Hematopoietic multipotent progenitor cell treated with erythropoietin and hydrocortisone succinate and interleukin-3 and kit ligand, for 8 days (in vitro differentiated cells): Measurements from ENCODE around the gene ATG7.
A peak's percentile ranks its signal among the peaks of the same experiment; 100 is the strongest.
"Not testable (repeated sequence)": the region's sequence is repeated elsewhere in the genome, so short reads cannot be mapped to it uniquely, and the experiment has no call there.

Experiments used
- DNase-seq: peaks from one replicate; pipeline ENCODE4 v3.0.0-alpha.2; 2015

Gene ATG7

DNA sequence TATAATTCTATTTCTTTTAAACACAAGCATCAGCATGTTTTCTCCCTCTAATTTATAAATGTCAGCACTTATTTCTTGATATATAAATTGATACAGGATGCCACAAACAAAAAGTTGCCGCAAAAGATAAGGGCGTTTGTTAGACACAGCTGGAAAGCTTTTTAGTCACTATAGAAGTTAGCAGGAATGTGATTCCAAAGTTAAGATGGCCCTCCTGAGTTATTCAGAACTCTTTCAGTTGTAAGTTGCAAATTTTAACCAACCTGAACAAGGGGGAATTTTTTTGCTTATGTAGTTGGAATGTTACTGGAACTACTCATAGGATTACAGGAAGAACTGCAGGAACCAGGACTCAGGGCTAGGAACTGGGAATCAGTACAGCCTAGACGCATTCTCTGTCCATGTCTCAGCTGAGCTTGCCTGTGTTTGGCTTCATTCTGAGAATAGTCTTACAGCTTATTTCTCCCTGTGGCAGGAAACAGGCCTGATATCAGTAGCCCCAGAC, 205.3 kb downstream of the ATG7 start:
- no peak for DNase-seq

DNA sequence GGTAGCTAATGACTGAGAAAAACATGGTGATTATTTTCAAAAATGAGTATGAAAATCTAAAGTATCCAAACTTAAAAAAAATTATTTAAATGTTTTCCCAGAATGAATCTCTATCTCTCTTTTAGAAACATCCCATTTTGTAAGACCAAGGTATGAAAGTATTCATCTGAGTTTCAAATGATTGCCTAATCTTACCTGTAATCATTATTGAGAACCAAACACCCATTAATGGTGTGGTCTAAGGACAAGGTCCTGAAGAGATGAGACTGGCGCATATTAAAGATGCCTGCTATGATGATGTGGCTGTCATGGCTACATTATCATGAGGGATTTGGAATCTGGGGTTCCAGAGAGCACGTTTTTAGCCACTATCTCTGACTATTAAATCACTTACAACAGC, 206.0 kb downstream of the ATG7 start:
- DNase-seq, result no peak

DNA sequence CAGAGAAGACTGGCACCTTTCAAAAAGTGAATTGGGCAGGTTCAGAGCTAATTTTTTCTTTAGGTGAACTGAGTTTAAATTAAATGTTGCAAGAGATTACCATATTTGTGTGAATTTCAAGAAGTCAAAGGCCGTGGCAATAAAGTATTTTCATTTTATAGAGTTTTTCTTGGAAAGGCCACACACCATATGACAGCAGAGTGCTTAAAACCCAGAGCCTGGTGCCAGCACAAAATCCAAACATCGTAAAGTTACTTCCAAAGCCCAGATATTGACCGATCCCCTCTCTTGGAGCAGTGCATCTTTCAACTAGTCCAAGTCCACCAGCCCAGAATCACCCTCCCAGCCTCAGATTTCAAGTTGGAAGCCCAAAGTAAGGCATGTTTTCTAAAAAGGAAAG, 207.0 kb downstream of the ATG7 start:
- no peak for DNase-seq

DNA sequence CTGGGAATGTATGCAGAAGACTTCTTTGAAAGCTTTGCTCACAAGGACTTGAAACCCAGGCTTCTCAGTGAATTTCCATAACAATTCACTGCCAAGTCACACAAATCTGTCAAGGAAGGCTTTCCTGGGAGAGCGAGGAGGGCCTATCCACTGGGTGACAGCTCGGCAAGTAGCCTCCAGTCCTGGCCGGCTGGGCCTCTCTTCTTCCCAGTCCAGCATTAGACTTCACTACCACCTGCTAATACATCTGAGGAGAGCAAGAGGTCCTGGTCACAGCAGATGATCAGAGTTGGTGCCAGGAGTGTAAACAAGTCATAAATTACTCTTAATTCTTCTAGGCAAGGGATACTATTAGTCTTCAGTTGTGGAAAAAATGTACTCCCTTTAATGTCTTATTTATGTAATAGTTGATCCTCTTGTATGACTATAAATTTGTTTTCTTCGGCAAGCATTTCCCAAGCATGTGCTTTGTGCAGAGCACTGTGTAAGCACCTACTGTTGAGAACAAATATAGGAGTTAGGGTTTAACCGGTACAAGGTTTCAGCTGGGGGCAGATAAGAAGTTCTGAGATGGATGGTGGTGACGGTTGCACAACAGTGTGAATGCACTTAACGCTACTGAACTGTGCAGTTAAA, 208.6 kb downstream of the ATG7 start:
- peak; percentile 67 for DNase-seq

DNA sequence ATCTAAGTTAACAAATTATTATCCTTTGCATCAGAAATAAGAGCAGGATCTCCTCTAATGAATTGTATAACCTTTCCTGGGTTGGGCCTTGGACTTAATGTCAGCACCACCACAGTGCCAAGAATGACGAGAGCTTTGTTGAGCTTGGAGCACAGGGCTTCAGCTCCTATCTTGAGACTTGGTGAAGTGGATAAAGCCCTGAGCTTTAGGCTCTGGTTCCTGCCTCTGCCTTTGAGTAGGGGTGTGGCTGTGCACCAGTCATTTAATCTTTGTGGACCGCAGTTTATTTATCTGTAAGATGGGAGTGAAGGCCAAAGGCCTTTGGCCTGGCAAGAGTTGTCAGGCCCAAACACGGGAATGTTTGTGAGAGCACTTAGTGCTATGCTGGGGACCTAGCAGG, 209.4 kb downstream of the ATG7 start:
- peak; percentile 76 for DNase-seq

DNA sequence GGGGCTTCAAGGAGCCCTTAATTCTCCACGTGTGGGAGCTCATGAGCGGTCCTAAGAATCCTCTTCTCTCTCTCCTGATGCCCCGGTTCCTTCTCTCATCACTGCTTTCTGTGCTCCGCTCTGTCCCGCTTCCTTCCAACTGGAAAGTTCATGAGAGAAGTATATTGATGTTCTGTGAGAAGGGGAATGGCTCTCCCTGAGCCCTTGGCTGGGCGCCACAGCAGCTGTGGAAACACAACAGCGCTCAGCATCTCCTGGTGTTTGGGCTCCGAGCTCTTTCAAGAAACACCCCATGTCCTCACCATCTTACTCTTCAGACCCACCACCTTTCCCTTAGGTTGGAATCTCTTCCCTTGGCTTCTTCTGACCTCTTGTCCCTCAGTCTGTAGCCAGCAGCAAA, 209.8 kb downstream of the ATG7 start:
- no peak for DNase-seq

DNA sequence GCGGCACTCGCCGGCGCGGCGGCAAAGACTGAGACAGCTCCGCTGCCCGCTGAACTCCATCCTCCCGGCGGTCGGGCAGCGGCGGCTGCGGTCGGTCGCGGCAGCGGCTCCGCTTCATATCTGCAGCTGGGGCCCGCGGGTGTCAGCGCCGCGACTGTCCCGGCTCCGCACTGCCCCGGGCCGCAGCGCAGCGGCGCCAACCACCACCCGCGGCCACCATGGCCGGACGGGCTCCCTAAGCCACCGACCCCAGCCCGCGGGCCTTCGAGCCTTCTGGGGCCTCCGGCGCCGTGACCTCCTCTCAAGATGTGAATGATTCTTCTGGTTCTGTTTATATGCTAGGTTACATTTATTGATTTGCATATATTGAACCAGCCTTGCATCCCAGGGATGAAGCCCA, 216.2 kb downstream of the ATG7 start:
- DNase-seq, result not testable (repeated sequence)

DNA sequence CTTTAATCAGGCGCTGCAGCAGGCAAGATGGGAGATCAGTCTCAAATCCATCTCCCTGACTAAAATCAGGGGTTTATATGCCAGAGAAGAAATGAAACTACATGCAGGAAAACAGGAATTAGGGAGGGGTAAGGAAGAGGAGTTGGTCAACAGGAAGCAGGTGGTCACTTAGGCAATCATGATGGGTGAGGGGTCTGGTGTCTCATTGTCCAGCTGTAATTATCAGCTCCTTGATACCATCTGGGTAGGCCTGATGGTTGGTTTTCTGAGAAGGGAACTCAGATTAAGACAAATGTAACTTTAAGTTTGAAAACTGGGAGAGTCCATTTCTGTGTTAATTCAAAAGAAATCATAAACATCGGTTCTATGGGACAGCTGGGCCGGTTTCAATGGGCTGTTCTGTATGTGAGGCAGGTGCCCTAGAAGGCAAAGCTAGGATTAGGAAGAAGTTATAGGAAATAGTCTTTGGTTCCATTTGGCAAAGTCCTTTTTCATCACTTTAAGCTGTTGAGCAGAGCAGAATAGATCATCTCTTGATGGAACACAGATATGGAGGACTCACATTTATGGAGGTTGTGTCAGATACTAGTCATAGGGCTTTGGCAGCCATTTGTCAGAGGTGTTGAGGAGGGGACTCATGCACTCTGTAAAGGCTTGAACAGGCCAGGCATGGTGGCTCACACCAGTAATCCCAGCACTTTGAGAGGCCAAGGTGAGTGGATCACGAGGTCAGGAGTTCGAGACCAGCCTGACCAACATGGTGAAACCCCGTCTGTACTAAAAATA, 222.1 kb downstream of the ATG7 start:
- no peak for DNase-seq

DNA sequence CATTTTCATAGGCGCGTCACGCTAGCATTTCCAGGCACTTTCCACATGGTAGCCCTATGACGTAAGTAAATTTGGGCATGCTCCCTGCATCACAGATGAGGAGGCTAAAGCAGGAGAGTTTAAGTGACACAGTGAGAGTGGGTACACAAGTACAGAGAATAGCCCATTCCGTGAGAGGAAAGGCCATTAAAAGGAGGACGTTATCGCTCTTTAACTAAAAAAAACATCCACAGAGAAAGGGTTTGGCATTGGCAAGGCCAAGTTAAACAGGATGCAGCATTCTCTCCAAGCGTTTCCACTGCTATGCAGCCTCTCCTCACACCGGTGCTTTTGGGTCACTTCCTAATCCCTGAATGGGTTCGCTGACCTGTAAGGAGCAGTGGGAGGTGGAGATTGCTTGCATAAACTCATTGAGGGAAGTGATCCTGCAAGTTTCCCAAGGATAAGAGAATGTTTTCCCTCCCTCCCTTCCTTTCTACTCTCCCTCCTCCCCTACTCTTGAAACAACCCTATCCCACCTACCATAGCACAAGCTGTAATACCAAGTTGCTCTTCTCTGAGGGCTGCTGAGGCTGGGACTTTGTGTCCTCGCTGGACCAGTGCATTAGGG, 223.9 kb downstream of the ATG7 start:
- DNase-seq, result no peak

DNA sequence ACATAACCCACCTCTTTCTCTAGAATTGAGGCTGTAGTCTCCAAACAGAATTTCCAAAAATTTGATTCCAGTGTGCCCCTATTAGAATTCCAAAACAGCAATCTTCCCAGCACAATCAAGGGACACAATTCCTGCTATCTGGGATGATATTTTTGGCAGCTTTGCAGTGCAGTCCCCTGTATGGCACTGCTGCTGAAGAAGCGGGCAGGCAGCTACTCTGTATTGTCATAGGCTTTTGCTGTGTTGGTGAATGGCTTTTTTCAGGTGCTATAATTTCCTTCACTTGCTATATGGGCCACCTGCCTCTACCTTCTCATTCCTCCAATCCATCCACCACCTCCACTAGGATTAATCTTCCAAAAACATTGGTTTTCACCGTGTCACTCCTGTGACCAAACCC, 226.0 kb downstream of the ATG7 start:
- no peak for DNase-seq

DNA sequence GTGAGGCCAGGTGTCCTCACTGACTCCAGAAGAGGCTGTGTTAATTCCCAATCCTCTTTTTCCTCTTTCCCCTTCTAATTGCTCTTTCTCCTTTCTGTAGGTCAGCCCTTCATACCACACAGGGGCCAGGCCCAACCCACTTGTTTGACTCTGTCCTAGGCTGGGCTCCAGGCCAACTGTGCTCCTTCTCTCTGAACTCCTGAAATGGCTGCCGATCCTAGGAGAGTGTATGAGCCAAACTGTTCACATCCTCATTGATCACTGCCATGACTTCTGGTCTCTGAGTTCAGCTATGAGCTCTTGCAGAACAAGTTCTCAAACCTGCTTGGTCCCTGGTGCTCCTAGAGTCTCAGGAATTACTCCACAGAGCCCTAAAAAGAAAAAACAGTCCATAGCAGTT, 226.4 kb downstream of the ATG7 start:
- DNase-seq, result peak; percentile 21

DNA sequence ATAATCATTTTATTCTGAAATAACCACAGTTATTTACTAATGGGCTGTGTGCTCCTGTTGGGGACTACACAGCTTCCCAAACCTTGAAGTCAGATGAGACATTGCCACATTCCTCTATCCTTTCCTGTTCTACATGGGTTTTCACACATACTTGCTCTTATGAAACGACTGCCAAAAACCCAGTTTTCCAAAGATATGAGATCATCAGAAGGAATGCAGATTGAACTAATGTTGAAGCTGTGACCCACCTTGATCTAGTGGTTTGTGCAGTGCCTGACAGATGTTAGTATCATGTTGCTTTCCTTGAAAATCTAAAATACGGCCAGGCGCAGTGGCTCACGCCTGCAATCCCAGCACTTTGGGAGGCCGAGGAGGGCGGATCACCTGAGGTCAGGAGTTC, 226.9 kb downstream of the ATG7 start:
- DNase-seq, result no peak

DNA sequence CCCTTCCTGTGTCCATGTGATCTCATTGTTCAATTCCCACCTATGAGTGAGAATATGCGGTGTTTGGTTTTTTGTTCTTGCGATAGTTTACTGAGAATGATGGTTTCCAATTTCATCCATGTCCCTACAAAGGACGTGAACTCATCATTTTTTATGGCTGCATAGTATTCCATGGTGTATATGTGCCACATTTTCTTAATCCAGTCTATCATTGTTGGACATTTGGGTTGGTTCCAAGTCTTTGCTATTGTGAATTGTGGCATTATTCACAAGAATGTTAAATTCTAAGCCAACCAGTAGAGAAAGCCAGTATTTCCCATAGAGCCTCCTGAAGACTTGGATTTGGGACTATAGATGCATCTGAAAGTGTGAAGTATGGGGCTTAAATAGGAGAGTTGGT, 230.2 kb downstream of the ATG7 start:
- DNase-seq, result not testable (repeated sequence)

DNA sequence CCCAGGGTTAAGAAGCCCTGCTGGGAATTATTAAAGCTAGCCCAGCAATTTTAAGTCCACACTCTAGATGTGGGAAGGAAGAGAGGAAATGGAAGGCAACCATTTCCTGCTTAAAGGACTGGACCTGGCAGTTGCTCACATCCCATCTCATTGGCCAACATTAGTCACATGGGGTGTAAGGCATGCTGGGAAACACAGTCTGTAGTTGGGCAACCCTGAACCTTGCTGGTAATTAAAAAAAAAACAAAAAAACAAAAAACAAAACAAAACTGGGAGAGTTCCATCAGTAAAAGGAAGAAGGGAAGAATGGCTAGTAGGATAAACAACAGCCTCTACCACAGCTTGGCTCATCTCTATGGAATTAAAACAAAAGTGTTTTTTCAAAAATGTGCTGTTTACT, 235.5 kb downstream of the ATG7 start:
- no peak for DNase-seq

DNA sequence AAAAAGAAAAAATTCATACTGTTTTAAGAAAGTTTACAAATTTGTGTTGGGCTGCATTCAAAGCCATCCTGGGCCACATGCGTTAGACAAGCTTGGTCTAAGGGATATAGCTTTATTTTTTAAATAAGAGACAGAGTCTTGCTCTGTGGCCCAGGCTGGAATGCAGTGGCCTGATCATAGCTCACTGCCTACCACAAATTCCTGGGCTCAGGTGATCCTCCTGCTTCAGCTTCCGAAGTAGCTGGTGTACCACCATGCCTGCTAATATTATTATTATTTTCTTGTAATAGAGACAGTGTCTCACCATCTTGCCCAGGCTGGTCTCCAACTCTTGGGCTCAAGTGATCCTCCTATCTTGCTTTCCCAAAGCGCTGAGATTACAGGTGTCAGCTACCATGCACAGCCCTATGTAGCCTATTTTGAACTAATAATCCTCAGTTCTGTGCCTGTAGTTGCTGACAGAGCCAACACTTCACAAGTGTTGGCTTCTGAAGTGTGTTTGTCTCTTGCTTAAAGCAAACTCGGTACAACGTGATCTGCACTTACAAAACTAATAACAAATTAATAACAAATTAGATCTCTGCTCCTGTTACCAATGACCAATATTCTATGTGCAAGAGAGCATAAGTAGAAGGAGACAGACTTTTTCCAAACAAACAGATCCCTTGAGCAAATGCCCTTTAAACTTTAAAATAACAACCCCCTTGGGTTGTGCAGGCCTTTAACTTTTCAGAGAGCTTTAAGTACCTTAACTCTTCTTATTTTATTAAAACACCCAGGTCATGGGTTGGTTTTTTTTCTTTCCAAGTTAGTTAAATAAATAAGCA, 236.4 kb downstream of the ATG7 start:
- DNase-seq, result no peak

DNA sequence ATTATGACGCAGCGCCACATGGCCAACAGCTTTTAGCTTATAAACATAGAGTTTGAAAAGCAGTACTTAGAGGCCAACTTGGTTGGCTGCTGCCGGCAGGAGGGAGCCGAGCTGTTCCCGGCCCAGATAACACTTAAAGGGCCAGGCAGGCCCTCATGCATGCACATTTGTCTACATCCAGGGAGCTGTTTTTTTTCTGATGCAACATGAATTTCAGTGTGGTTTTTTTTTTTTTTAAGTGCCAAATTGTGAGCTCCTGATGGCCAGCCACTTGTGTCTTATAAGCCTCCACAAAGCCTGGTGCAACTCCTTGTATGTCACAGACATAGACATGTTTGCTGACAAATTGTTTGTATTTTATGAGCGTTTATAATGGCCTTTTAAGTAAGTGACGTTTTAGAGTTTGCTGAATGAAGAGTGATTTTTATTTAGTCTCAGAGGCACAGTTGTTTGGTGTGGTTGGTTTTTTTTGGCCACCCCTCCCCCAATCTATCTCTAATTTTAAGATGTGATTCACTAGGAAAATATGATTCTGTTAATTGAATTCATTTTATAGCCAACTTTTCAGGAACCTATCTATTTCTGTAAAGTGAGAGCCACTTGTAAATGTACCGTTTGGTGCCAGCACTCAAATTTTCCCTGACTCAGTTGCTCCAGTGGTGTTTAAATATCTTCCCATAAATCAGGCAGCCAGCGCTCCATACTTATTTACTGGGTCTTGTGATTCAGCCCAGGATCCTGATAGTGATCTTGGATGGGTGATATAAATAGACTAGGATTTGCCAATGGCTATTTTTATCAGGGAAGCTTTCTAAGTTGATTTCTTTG, 237.2 kb downstream of the ATG7 start:
- peak; percentile 50 for DNase-seq

DNA sequence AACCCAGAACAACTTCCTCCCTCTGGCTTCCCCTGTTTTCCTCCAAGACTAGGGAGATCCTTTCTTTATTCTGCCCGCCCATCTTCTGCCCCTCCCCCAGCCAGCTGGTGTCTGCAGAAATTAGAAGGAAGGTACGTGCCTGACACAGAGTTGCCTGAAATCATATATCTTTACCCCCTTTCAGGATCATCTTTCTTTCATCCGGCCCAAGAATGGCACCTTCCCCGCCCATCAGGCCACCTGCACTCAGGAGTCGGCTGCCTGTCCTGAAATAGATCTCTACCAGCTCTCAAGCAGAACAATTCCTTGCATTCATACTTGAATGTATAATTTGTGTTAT, 237.8 kb downstream of the ATG7 start:
- DNase-seq, result no peak

DNA sequence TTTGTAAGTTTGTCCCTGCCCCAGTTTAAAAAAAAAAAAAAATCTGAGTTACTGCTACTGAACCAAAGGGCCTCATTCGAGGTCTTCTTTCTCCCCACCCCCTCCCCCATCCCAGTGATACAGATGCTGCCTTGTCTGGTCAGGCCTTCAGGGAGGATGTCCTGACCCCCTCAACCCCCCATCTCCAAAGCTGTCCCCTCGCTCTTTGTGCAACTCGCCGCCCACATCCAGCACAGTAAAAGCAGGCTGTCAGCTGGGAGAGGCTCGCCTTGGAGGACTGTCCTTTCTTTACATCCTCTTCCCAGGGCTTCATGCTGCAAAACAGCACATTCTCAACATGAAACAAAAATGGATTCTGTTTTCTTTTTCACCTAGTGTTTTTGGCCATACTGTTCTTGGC, 238.2 kb downstream of the ATG7 start:
- DNase-seq, result no peak

DNA sequence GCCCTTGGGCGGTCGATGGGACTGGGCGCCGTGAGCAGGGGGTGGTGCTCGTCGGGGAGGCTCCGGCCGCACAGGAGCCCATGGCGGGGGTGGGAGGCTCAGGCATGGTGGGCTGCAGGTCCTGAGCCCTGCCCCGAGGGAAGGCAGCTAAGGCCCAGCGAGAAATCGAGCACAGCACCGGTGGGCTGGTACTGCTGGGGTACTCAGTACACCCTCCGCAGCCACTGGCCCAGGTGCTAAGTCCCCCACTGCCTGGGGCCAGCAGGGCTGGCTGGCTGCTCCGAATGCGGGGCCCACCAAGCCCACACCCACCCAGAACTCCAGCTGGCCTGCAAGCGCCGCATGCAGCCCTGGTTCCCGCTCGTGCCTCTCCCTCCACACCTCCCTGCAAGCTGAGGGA, 239.4 kb downstream of the ATG7 start:
- DNase-seq, result not testable (repeated sequence)

DNA sequence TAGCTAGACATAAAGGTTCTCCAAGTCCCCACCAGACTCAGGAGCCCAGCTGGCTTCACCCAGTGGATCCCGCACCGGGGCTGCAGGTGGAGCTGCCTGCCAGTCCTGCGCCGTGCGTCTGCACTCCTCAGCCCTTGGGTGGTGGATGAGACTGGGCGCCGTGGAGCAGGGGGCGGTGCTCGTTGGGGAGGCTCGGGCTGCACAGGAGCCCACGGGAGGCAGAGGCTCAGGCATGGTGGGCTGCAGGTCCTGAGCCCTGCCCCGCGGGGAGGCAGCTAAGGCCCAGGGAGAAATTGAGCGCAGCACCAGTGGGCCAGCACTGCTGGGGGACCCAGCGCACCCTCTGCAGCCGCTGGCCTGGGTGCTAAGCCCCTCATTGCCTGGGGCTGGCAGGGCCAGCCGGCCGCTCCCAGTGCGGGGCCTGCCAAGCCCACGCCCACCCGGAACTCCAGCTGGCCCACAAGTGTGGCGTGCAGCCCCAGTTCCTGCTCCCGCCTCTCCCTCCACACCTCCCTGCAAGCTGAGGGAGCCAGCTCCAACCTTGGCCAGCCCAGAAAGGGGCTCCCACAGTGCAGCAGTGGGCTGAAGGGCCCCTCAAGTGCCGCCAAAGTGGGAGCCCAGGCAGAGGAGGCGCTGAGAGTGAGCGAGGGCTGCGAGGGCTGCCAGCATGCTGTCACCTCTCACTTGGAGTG, 241.1 kb downstream of the ATG7 start:
- DNase-seq, result not testable (repeated sequence)

DNA sequence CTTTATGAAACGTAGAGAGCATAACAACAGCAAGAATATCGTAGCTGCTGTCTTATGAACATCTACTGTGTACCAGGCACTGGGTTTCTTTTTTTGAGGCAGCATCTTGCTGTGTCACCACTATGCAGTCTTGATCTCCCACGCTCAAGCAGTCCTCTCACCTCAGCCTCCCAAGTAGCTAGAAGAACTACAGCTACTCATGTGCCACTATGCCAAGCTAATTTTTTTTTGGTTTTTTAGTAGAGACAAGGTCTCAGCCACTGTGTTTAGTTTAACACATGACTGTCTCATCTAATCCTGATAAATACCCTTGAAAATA, 241.6 kb downstream of the ATG7 start:
- no peak for DNase-seq
